HG02973 (cell line): ENCODE data around the gene KIF17.
"Not testable (repeated sequence)": the region's sequence is repeated elsewhere in the genome, so short reads cannot be mapped to it uniquely, and the experiment has no call there.

Experiments
- ATAC-seq: cut with Tn5 transposase; IDR thresholded peaks from one replicate; pipeline ENCODE4 v1.9.1; 2021; ENCODE audit warnings: moderate library complexity; ENCODE audit not compliant: unreplicated experiment

Gene KIF17

DNA sequence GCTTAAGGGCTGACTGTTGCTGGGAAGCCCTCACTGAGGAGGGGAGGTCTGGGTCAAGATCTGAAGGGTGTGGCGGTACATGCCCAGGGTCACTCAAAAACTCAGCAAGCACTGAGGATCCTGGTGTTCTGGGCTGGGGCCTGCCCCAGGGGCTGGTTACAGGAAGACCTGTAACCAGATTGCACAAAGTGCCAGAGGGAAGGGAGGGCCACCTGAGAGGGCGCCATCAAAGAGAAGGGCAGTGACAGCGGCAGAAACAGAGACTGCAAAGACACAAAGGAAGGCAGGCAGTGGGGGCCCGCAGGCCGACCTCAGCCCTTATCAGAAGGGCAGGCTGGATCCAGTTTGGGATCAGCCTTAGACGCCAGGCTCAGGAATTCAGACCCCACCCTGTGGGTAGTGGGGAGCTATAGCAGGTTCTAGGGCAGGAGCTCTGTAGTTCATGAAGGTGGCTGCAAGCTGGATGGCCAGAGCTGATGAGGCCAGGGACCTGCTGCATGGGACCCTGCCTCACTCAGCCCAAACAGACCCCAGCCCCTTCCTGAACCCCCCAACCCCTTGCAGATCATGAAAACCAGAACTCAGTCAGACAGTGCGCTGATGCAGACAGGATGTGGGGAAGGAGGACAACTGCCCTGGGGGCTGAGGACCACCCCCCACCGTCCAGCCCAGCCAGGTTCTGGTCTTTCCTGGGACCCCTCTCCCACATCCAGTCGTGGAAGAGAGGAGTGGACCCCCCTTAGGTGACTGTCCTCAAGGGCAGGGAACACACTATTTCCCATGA, 10.8 kb upstream of the KIF17 start:
- no peak for ATAC-seq

DNA sequence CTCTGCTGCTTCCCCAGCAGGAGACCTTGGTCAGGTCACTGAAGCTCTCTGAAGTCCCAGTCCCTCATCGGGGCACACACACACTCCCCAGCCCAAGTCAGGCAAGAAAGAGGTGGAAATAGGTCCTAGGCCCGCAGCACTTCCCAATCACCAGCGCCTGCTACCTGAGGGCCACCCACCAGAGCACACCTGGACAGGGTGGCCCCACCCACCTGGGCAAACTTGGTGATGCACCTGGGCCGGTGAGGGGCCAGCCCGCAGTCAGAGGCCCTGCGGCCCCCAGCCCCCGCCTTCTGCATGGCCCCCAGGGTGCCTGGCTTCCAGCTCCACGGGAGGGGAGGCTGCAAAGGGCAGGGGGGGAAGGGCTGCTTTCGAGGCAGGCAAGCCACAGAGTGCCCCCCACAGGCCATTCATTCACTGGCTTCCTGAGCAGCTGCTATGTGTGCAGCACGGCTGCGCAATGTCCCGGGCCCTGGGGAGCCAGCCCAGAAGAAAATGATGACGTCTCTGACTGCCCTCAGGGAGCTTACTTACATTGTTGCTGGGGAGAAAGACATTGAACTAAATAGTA, 10.0 kb upstream of the KIF17 start:
- ATAC-seq, result no peak

DNA sequence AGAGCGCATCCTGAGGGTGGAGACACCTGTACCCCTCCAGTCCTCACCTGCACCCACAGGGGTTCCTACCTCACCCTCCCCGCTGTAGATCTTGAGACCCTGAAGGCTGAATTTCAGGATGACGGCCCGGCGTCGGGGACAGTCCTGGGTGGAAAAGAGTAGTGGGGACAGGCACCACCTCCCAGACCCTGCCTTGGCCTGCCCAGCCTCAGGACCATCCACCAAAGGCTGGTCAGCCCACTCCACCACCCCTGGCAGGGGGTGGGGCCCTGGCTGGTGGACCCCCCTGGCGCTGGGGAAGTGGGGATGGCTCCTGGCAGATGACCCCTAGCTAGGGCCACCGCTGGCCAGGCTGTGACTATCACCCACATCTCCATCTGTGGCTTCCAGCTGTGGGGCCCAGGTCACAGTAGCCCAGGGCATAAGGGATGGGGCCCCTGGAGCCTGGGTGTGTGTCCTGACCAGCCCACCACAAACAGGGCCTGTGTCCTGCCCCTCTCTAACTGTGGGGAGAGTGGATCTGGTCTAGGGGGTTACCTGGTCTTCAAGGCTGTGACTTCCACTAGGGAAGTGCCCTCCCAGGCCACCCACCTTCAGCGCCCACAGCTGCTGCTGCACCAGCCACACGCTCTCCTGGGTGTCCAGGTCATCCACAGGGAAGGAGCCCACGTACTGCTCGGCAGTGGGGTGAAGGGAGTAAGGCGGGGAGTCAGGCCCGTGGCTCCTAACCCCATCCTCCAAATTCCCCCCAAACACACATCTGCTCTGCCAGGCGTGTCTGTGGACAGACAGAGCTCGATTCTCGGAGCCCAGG, 9.3 kb upstream of the KIF17 start:
- ATAC-seq, result no peak

DNA sequence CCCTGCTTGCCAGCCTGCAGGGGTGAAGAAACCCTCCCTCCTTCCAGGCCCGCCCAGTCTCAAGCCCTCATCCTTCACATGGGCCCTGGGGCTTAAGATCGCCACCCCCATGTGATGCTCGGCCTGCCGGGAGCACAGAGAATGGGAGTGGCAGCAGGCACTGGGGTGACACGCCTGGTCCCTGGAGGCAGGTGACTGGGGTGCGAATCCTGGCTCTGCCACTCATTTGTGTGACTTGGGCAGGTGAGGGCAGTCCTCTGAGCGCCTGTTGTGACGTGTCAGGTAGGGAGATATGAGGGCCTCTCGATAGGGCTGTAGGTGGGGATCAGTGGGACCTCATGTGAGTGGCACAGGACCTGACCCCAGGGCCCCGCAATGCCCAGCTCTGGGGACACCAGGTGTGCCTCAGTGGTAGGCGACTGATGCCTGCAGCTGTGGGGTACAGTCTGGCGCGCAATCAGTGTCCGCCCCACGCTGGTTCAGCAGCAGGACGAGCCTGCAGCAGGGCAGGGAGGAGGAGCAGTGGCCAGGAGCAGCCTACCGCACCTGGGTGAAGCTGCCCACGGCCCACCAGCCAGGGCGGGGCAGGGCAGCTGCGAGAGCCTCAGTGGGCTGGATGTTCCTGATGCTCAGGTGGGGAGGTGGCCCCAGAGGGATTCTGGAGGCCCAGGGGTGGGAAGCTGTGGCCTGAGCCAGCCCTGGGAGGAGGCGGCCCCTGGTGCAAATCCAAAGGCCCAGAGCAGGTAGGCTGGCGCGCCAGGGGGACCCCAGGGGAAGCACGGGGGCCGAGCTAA, 8.5 kb upstream of the KIF17 start:
- ATAC-seq, result no peak

- ATAC-seq, result no peak
These were observed 7.6 kb upstream of the KIF17 start for GRCh38 chr1:20725189-20726117.

GRCh38 chr1:20724364-20725188, 6.8 kb upstream of the KIF17 start:
- no peak for ATAC-seq

DNA sequence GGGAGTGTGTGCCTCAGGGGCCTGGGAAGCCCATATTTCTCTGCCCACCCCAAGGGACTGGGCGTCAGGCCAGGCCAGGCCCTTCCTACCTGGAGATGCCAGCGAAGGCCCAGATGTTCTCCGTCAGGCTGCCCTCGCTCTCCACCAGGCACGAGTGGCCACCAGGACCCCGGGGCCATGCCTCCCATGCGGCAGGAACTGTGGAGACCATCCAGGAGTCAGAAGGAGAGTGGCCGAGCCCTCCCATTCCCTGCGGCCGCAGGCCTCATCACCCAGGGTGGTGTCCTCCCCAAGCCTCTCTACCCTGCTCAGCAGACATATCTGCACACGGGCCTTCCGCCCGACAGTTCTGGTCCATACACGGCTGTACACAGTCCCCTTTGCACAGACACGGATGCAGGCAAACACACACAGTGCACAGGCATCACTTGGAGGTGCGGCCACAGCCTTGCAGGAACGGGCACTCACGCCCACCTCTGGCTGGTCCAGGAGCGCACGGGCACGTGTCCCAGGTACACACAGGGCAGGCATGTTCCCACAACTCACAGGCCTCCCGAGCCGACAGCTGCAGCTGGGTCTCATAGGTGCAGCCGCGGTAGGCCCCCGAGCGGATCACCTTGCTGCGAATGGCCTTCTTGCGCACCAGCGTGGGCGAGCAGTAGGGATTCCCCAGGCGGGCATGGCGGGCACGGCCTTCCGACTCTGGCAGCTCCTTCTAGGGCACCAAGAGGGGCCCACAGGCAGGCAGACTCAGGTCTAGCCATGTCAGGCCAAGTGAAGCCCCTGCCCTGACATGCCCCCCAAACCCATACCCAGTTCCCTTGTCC, 5.9 kb upstream of the KIF17 start:
- no peak for ATAC-seq

DNA sequence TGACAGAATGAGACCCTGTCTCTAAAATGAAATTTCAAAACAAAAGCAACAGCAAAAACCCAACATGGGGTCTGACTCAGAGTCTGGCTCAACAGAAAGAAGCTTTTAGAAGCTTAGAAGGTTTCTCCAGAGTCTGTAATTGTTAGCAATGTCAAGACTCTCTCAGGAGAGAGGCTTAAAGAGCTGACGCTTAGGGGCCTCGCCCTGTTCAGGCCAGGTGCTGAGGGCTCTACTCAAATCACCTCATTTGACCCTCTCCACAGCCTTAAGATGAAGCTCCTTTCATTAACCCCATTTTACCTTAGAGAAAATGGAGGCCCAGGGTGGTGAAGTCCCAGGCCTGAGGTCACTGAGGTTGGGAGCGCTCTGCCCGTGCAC, 5.3 kb upstream of the KIF17 start:
- no peak for ATAC-seq

GRCh38 chr1:20721117-20722061, 3.6 kb upstream of the KIF17 start:
- ATAC-seq, result no peak

DNA sequence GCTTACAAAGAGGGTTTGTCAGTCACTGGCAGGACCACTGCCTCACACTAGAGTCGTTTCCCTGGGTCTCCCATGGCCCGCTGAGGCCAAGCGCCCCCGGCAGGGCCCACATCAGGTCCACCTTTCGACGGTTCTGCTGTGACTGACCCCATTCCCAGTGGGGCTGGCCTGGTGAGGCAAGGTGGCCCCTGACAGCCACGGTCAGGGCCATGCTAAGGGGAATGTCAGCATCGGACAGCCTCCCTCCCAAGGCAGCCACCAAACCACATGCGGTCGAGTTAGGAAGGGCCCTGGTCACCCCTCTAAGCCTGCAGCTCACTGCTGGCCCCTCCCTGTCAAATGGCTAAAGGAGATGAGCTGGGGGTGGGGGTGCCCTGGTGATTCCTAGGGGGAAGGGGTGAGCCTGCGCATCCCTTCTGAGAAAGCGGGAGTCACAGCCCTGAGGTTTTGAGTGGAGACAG, 2.9 kb upstream of the KIF17 start:
- no peak for ATAC-seq

DNA sequence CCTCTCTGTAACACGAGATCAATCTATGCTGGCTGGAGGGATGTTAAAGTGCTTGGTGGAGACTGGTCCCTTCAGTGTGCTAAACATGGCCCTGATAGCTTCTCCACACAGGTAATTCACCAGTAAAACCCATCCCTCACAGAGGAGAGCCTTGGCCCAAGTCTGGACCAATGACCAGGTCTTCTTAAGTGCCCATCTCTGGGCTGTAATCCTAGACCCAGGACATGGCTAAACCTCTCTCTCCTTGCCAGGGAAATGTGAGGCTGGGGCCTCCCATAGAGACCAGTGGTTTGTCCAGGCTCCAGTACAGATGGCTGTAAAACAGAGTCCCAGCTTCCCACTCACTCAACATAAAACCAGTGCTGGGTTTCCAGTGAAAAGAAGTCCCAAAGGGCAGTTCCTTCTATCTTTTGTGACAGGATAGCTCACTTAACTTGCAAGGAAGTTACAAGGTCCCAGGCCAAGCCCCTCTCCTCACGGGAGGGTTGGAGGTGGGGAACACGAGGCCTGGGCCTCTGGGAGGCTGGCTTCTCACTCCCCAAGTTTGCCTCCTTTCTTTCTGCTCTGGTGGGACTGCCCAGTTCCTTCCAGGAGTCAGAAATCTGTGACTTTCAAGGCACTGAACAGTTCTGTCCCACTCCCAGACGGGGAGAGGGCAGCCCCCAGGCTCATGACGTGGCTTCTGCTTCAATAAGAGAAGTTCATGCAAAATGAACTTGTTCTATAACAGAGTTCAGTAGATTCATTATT, 2.2 kb upstream of the KIF17 start:
- ATAC-seq, result no peak

GRCh38 chr1:20719261-20719660, 1.5 kb upstream of the KIF17 start:
- ATAC-seq, result no peak

DNA sequence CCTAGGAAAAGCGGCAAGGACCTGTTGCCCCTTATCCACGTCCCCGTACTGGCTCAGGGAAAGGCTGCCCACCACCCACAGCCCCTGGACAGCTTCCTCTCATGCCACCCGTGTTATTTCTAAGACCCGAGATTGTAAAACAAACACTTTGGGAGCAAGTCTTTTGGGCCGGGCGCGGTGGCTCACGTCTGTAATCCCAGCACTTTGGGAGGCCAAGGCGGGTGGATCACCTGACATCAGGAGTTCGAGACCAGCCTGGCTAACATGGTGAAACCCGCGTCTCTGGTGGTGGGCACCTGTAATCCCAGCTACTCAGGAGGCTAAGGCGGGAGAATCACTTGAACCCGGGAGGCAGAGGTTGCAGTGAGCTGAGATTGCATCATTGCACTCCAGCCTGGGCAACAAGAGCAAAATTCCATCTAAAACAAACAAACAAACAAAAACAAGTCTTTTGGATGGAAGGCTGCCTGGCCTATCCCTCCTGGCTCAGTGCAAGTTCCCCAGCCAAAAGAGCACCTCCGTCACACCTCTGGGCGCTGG, 606 bp upstream of the KIF17 start:
- ATAC-seq, result not testable (repeated sequence)

DNA sequence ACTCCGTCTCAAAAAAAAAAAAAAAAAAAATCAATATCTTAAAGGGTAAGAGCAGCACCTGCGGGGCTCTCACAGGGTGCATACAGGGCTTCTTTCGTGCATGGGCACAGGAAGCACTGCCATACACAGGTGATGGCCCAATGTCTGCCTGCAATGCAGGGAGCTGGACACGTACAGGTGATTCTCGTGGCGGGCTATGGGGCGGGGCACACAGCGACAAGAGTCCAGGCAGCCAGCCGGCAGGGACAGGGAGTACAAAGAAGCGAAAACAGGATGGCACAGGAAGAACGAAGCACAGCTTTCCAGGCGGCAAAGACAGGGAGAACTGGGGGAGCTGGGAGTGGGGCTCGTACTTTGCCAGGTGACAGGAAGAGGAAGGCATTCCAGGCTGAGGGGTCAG, 1.6 kb downstream of the KIF17 start:
- ATAC-seq, result no peak

- no peak for ATAC-seq
These were observed 2.4 kb downstream of the KIF17 start for GRCh38 chr1:20715406-20715805.

- no peak for ATAC-seq
These were observed 4.4 kb downstream of the KIF17 start for GRCh38 chr1:20713440-20713839.
